ENCODE data around the gene COL18A1. TPM values are rescaled to one million over a fixed set of nuclear protein-coding genes. Genes with fewer than 3 reads are reported as not detected.

The COL18A1 gene
- total and polyA plus RNA-seq, 2 experiments from 2014 or later = 97.1 to 140 TPM

DNA sequence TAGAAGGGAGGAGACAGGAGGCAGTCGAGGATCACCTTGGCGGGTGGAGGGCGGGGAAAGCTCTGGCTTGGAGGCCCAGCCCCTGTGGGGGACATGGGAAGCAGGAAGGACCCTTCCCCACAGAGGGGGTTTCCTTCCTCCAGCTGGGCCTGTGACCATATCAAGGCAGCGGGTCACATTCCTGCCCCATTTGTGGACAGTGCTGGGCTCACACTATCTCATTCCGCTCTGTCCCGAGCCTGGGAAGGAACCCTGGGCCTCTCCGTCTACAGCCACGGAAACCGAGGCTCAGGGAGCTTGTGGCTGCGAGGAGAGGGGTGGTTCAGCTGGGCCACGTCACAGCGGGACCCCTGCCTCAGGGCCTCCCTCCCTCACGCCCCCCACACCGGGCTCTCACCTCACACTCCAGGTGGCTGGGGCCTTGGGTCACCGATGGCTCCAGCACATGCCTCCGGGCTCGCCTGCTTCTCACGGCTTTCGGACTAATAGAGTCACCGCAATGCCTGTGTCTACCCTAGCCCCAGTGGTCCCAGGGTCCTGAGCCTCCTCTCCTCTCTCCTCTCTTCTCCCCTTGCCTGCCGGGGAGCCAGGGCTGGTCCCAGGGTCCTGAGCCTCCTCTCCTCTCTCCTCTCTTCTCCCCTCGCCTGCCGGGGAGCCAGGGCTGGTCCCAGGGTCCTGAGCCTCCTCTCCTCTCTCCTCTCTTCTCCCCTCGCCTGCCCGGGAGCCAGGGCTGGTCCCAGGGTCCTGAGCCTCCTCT lies 80.9 kb downstream of the COL18A1 start:
- Histone ChIP-seq H3K4me1 (ENCODE audit: insufficient read depth) (no peaks in the 10 kb centered on the region), H3K27ac (no peak overlapping the region), H3K4me3 (no peak overlapping the region), H3K4me2 (no peak overlapping the region), H3K36me3 (replicated peaks; ENCODE audit: insufficient read depth, low read depth) (no peaks in the 10 kb centered on the region), H4K20me1 (ENCODE audit: insufficient read depth, poor library complexity, severe bottlenecking) (no peaks in the 10 kb centered on the region), H2AFZ (no peak overlapping the region), H3K9me3 (ENCODE audit: low read depth) (no peaks in the 10 kb centered on the region), H3K79me2 (no peaks in the 10 kb centered on the region), H3K9me2 (replicated peaks; ENCODE audit: insufficient read depth) (no peaks in the 10 kb centered on the region), H3K27me3 (no peaks in the 10 kb centered on the region)
- TF ChIP-seq, protein P1, sequence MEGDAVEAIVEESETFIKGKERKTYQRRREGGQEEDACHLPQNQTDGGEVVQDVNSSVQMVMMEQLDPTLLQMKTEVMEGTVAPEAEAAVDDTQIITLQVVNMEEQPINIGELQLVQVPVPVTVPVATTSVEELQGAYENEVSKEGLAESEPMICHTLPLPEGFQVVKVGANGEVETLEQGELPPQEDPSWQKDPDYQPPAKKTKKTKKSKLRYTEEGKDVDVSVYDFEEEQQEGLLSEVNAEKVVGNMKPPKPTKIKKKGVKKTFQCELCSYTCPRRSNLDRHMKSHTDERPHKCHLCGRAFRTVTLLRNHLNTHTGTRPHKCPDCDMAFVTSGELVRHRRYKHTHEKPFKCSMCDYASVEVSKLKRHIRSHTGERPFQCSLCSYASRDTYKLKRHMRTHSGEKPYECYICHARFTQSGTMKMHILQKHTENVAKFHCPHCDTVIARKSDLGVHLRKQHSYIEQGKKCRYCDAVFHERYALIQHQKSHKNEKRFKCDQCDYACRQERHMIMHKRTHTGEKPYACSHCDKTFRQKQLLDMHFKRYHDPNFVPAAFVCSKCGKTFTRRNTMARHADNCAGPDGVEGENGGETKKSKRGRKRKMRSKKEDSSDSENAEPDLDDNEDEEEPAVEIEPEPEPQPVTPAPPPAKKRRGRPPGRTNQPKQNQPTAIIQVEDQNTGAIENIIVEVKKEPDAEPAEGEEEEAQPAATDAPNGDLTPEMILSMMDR (IDR thresholded peaks at IDR 0.05; ENCODE audit: poor library complexity) = no peak
- no peak for TF ChIP-seq EZH2 (IDR thresholded peaks at IDR 0.05; ENCODE audit: borderline replicate concordance)
- no peak for TF ChIP-seq EZH2phosphoT487 (IDR thresholded peaks at IDR 0.05; ENCODE audit: low read depth, severe bottlenecking, unreplicated experiment)
- DNase-seq (ENCODE audit: low spot score) = no peak
- 95% methylated on average over 16 of the region's 25 CpGs for WGBS (ENCODE audit: low lambda C conversion rate, missing lambda C conversion rate)

DNA sequence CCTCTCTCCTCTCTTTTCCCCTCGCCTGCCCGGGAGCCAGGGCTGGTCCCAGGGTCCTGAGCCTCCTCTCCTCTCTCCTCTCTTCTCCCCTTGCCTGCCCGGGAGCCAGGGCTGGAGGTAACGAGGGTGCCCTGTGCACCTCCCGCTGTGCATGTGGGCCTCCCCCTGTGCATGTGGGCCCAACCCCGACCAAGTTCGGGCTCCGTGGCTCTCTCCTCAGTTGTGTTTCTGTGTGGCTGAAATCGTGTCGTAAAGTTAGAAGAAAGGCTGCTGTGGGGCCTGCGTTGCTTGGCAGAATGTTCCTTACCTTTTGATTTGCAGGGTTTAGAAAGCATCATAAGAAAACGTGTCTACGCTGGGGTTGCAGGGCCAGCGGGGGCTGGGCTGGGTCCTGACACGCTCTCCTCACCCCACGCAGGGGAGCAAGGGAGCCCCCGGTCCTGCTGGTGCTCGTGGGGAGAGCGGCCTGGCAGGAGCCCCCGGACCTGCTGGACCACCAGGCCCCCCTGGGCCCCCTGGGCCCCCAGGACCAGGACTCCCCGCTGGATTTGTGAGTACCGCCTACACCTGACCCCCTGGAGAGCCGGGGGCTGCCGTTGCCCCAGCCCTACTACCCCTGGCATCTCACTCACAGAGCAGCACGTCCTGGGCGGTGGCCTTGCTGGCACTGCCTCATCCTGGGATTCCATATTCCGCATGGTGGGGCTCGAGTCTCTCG lies 81.6 kb downstream of the COL18A1 start:
- Histone ChIP-seq H3K4me2 (no peak overlapping the region), H3K27ac (no peak overlapping the region), H4K20me1 (ENCODE audit: insufficient read depth, poor library complexity, severe bottlenecking) (no peaks in the 10 kb centered on the region), H2AFZ (no peak overlapping the region), H3K36me3 (replicated peaks; ENCODE audit: insufficient read depth, low read depth) (no peaks in the 10 kb centered on the region), H3K27me3 (no peaks in the 10 kb centered on the region), H3K4me1 (ENCODE audit: insufficient read depth) (no peaks in the 10 kb centered on the region), H3K79me2 (no peaks in the 10 kb centered on the region), H3K9me3 (ENCODE audit: low read depth) (no peaks in the 10 kb centered on the region), H3K9me2 (replicated peaks; ENCODE audit: insufficient read depth) (no peaks in the 10 kb centered on the region), H3K4me3 (no peak overlapping the region)
- DNase-seq (ENCODE audit: low spot score) = no peak
- TF ChIP-seq EZH2 (IDR thresholded peaks at IDR 0.05; ENCODE audit: borderline replicate concordance) (no peak), EZH2phosphoT487 (IDR thresholded peaks at IDR 0.05; ENCODE audit: low read depth, severe bottlenecking, unreplicated experiment) (no peak)
- TF ChIP-seq, protein P1 (IDR thresholded peaks at IDR 0.05; ENCODE audit: poor library complexity) = no peak
- whole genome bisulfite sequencing (ENCODE audit: low lambda C conversion rate, missing lambda C conversion rate) = 94% methylated on average over 17 of the region's 29 CpGs

DNA sequence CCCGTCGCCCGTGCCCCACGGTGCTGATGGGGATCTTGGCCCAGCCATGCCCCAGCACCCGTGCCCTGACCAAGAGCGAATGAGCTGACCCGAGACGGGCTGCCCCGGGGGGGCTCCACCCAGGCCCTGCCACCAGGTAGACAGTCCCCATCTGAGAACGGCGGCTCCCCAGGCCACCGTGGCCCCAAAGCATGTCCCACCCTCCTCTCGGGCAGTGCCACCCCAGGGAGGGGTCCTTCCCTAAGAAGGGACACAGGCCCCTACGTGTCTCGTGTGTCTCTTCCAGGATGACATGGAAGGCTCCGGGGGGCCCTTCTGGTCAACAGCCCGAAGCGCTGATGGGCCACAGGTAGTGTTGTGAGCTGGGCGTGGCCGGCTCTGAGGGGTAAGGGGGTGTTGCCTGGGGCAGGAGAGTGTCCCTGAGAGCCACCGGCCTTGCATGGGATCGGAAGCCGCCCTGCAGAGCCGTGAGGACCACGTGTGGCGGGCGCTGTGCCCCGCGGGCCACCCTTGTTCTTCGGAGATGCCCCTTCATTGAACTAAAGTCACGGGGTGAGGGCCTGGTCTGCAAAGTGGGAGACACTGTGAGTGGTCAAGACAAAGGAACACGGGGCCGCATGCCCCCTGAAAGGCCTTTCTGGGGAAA lies 82.3 kb downstream of the COL18A1 start:
- Histone ChIP-seq H3K27ac (no peak overlapping the region), H4K20me1 (ENCODE audit: insufficient read depth, poor library complexity, severe bottlenecking) (no peaks in the 10 kb centered on the region), H3K4me1 (ENCODE audit: insufficient read depth) (no peaks in the 10 kb centered on the region), H3K4me2 (no peak overlapping the region), H3K79me2 (no peaks in the 10 kb centered on the region), H3K9me2 (replicated peaks; ENCODE audit: insufficient read depth) (no peaks in the 10 kb centered on the region), H3K27me3 (no peaks in the 10 kb centered on the region), H3K4me3 (no peak overlapping the region), H3K36me3 (replicated peaks; ENCODE audit: insufficient read depth, low read depth) (no peaks in the 10 kb centered on the region), H3K9me3 (ENCODE audit: low read depth) (no peaks in the 10 kb centered on the region), H2AFZ (no peak overlapping the region)
- WGBS (ENCODE audit: low lambda C conversion rate, missing lambda C conversion rate) = 98% methylated on average over 25 of the region's 33 CpGs
- TF ChIP-seq, protein P1 (IDR thresholded peaks at IDR 0.05; ENCODE audit: poor library complexity) = no peak
- TF ChIP-seq EZH2 (IDR thresholded peaks at IDR 0.05; ENCODE audit: borderline replicate concordance) = no peak
- DNase-seq (ENCODE audit: low spot score) = no peak

Measured in hepatocyte (in vitro differentiated cells).